ENCODE measurements around the gene SESN3. TPM values are rescaled to one million over a fixed set of nuclear protein-coding genes. Genes with fewer than 3 reads are reported as not detected.

SESN3 gene
- total RNA-seq, 1 experiment from 2014 or later: 0.55 TPM

- no peaks in the 10 kb centered on the region for H3K36me3 ChIP-seq (ENCODE audit: low read depth, low read length)
- intact Hi-C loops (cut with micrococcal nuclease): no loop called here
- H3K27me3 ChIP-seq (ENCODE audit: low read length): peaks cover 53% of the 10 kb centered on the region
- no peaks in the 10 kb centered on the region for H3F3A ChIP-seq (ENCODE audit: low read length, unreplicated experiment)
- no peak for ATAC-seq
- no peaks in the 10 kb centered on the region for H3K79me2 ChIP-seq (ENCODE audit: low read length)
- H3K4me2 ChIP-seq (ENCODE audit: low read length): no peak overlapping the region
- no peak overlapping the region for H2AFZ ChIP-seq (ENCODE audit: low read length)
- H4K20me1 ChIP-seq (ENCODE audit: low read length): no peaks in the 10 kb centered on the region
- H3K9me2 ChIP-seq (replicated peaks; ENCODE audit: low read length): no peaks in the 10 kb centered on the region
- H3K4me3 ChIP-seq (ENCODE audit: low read length): no peak overlapping the region
- no peak for DNase-seq
- no peaks in the 10 kb centered on the region for H3K9me3 ChIP-seq (ENCODE audit: low read length)
- no peaks in the 10 kb centered on the region for H3K4me1 ChIP-seq (ENCODE audit: insufficient read depth, low read length)
- CTCF ChIA-PET: interaction anchor here (0.6 kb wide), 1 partner anchor 98 kb away, joined by 3 read pairs; no protein-coding TSS in a partner anchor
- TF ChIP-seq EZH2 (IDR thresholded peaks at IDR 0.05; ENCODE audit: low read length, unreplicated experiment): no peak
- TF ChIP-seq CTCF (conservative IDR thresholded peaks at IDR 0.05; ENCODE audit: low read depth, low read length): no peak
- TF ChIP-seq EZH2phosphoT487 (IDR thresholded peaks at IDR 0.05; ENCODE audit: borderline replicate concordance, low read length): no peak
- H3K27ac ChIP-seq (ENCODE audit: low read length): no peak overlapping the region
- POLR2A ChIA-PET (ENCODE audit: unreplicated experiment): no interaction called here
- H3K9ac ChIP-seq (ENCODE audit: low read length): no peak overlapping the region
- BruUV-seq (replicated peaks): no TSS peak
These were observed 23.7 kb upstream of the SESN3 start for GRCh38 chr11:95254716-95255115.

DNA sequence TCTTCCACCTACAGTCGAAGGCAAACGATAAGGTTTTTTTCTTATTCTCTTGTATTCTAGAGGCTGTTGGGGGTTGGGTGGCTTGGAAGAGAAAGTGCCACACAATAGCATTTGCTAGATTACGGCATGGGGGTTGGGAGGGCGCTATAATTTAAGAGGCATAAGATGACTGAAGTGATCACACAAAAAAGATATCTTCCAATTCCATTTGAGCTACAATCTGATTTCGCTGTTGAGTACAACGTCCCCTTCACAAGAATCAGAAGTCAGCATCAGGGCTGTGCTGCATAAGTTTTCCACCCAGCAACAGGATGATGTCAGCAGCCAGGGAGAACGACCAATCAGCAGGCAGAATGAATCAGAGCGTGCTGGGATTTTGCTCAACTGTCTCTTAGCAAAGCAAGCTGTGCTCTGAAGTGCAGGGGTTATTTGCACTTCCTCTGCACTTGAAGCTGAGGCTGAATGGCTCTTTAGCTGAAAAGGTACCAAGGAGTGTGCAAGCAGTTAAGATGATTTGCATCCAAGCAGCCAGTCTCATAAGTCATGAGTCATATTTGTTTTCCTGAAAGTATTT, 23.2 kb upstream of the SESN3 start:
- Histone ChIP-seq H3K9me3 (ENCODE audit: low read length) (no peaks in the 10 kb centered on the region), H3K9ac (ENCODE audit: low read length) (no peak overlapping the region), H3K9me2 (replicated peaks; ENCODE audit: low read length) (no peaks in the 10 kb centered on the region), H3K4me1 (ENCODE audit: insufficient read depth, low read length) (no peaks in the 10 kb centered on the region), H2AFZ (ENCODE audit: low read length) (no peak overlapping the region), H3F3A (ENCODE audit: low read length, unreplicated experiment) (no peaks in the 10 kb centered on the region), H3K36me3 (ENCODE audit: low read depth, low read length) (no peaks in the 10 kb centered on the region), H3K4me2 (ENCODE audit: low read length) (no peak overlapping the region), H4K20me1 (ENCODE audit: low read length) (no peaks in the 10 kb centered on the region), H3K27me3 (ENCODE audit: low read length) (peaks cover 58% of the 10 kb centered on the region), H3K27ac (ENCODE audit: low read length) (no peak overlapping the region), H3K79me2 (ENCODE audit: low read length) (no peaks in the 10 kb centered on the region), H3K4me3 (ENCODE audit: low read length) (no peak overlapping the region)
- BruUV-seq (replicated peaks): no TSS peak
- DNase-seq (peak; percentile 55), ATAC-seq (peak; percentile 72)
- ChIA-PET POLR2A (ENCODE audit: unreplicated experiment) (no interaction called here), CTCF (interaction anchor here (0.6 kb wide), 1 partner anchor 97 kb away, joined by 3 read pairs; no protein-coding TSS in a partner anchor)
- TF ChIP-seq EZH2phosphoT487 (IDR thresholded peaks at IDR 0.05; ENCODE audit: borderline replicate concordance, low read length) (no peak), EZH2 (IDR thresholded peaks at IDR 0.05; ENCODE audit: low read length, unreplicated experiment) (no peak), CTCF (conservative IDR thresholded peaks at IDR 0.05; ENCODE audit: low read depth, low read length) (no peak)
- intact Hi-C loops (cut with micrococcal nuclease): no loop called here

DNA sequence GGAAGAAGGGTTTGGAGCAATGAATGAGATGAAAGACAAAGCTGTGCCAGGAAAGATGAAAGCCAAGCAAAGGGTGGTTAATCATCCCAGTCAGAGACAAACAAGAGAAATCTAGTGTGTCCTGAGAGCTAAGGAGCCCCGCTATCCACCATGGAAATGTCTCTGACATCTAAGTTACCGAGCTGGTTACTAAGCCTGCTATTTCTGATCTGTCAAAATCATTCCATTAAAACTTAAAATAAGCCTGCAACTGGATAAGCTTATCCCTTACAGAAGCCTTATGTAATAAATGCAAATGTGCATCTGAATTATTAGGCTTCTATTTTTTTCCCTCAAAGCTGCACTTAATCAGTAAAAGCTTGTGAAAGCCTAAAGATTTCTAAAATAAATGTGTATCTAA, 22.1 kb upstream of the SESN3 start:
- H3K27ac ChIP-seq (ENCODE audit: low read length): no peak overlapping the region
- no peak for ATAC-seq
- H3F3A ChIP-seq (ENCODE audit: low read length, unreplicated experiment): no peaks in the 10 kb centered on the region
- no peaks in the 10 kb centered on the region for H3K79me2 ChIP-seq (ENCODE audit: low read length)
- H3K9ac ChIP-seq (ENCODE audit: low read length): no peak overlapping the region
- no peak for DNase-seq
- ChIA-PET POLR2A (ENCODE audit: unreplicated experiment) (no interaction called here), CTCF (no interaction called here)
- no peak overlapping the region for H3K4me2 ChIP-seq (ENCODE audit: low read length)
- no peaks in the 10 kb centered on the region for H3K9me3 ChIP-seq (ENCODE audit: low read length)
- no peaks in the 10 kb centered on the region for H3K9me2 ChIP-seq (replicated peaks; ENCODE audit: low read length)
- H3K4me3 ChIP-seq (ENCODE audit: low read length): no peak overlapping the region
- no peaks in the 10 kb centered on the region for H4K20me1 ChIP-seq (ENCODE audit: low read length)
- no peak for TF ChIP-seq EZH2phosphoT487 (IDR thresholded peaks at IDR 0.05; ENCODE audit: borderline replicate concordance, low read length)
- no peak for TF ChIP-seq CTCF (conservative IDR thresholded peaks at IDR 0.05; ENCODE audit: low read depth, low read length)
- no peak for TF ChIP-seq EZH2 (IDR thresholded peaks at IDR 0.05; ENCODE audit: low read length, unreplicated experiment)
- H3K27me3 ChIP-seq (ENCODE audit: low read length): peaks cover 57% of the 10 kb centered on the region
- no TSS peak for BruUV-seq (replicated peaks)
- intact Hi-C loops (cut with micrococcal nuclease): no loop called here
- H3K36me3 ChIP-seq (ENCODE audit: low read depth, low read length): no peaks in the 10 kb centered on the region
- no peaks in the 10 kb centered on the region for H3K4me1 ChIP-seq (ENCODE audit: insufficient read depth, low read length)
- no peak overlapping the region for H2AFZ ChIP-seq (ENCODE audit: low read length)

Data from PC-3 (cell line).